HepG2 (cell line): Measurements from ENCODE around the gene OTX1.

Experiments used
- E2F5 ChIP-seq: sonication (generic); formaldehyde crosslinking; conservative IDR thresholded peaks from 2 replicates; pipeline ENCODE4 v1.4.0; 2020; ENCODE audit warnings: missing genetic modification reagents
- PAWR ChIP-seq: sonication (generic); formaldehyde crosslinking; IDR thresholded peaks from 2 replicates; pipeline ENCODE4 v1.4.0; 2020; ENCODE audit warnings: missing genetic modification reagents, mild to moderate bottlenecking, borderline replicate concordance
- POLR2AphosphoS5 ChIP-seq: IDR thresholded peaks from 2 replicates; pipeline ENCODE4 v1.6.1; 2012; ENCODE audit warnings: low read depth, low read length
- SP1 ChIP-seq, 2 experiments: fragments of 450-650 bp in 1 of 2; sonication (generic) in 1 of 2; formaldehyde crosslinking in 1 of 2; IDR thresholded peaks; 2 replicates each; pipeline versions ENCODE4 v1.4.0 to v1.6.1; 2016 to 2020; ENCODE audit warnings: missing genetic modification reagents in 1 of 2
- ZNF598 ChIP-seq: sonication (generic); formaldehyde crosslinking; IDR thresholded peaks from 2 replicates; pipeline ENCODE4 v1.5.1; 2020; ENCODE audit warnings: mild to moderate bottlenecking, missing genetic modification reagents, borderline replicate concordance
- TF ChIP-seq, protein P1 (sequence below): sonication (generic); formaldehyde crosslinking; IDR thresholded peaks from 2 replicates; pipeline ENCODE4 v1.5.0; 2020; ENCODE audit warnings: mild to moderate bottlenecking, missing genetic modification reagents, moderate library complexity

DNA sequence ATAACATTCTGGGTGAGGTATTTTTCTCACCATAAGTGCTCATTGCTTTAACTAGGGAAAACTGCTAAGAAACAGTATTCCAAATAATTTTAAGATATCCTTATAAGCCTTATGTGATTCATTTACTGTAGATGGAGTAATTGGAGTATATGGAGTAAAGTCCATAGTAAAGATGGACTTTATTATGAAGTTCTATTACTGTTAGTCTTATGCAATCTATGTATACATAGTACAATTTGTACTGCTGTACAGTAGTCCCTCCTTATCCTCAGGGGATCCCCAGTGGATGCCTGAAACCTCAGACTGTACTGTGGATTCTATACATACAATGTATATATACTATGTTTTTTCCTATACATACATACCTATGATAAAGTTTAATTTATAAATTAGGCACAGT lies 41.1 kb upstream of the OTX1 start:
- TF ChIP-seq E2F5 (CRISPR knock-in tag): no peak
- no peak for TF ChIP-seq POLR2AphosphoS5
- no peak for TF ChIP-seq SP1 (IDR thresholded peaks at IDR 0.05)
- TF ChIP-seq SP1 (CRISPR knock-in tag; IDR thresholded peaks at IDR 0.05): no peak
- TF ChIP-seq, protein P1, sequence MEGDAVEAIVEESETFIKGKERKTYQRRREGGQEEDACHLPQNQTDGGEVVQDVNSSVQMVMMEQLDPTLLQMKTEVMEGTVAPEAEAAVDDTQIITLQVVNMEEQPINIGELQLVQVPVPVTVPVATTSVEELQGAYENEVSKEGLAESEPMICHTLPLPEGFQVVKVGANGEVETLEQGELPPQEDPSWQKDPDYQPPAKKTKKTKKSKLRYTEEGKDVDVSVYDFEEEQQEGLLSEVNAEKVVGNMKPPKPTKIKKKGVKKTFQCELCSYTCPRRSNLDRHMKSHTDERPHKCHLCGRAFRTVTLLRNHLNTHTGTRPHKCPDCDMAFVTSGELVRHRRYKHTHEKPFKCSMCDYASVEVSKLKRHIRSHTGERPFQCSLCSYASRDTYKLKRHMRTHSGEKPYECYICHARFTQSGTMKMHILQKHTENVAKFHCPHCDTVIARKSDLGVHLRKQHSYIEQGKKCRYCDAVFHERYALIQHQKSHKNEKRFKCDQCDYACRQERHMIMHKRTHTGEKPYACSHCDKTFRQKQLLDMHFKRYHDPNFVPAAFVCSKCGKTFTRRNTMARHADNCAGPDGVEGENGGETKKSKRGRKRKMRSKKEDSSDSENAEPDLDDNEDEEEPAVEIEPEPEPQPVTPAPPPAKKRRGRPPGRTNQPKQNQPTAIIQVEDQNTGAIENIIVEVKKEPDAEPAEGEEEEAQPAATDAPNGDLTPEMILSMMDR: no peak
- no peak for TF ChIP-seq ZNF598 (CRISPR knock-in tag)
- no peak for TF ChIP-seq PAWR
